T1000 (cell line): Measurements from ENCODE around the gene AMMECR1.
"Not testable (repeated sequence)": the region's sequence is repeated elsewhere in the genome, so short reads cannot be mapped to it uniquely, and the experiment has no call there.

Experiments used
- DNase-seq: peaks from one replicate; lab custom pipeline; 2025; ENCODE audit warnings: mixed read lengths; lab: John Stamatoyannopoulos, UW

The AMMECR1 gene

GRCh38 chrX:110317820-110318663 lies at the start of gene AMMECR1:
TSS of gene AMMECR1 (minus strand) at chrX:110318085. CDS start at chrX:110318071, 14 bp downstream.
- peak; percentile 17 for DNase-seq

GRCh38 chrX:110363244-110363643 lies 45.4 kb upstream of the AMMECR1 start:
- no peak for DNase-seq

GRCh38 chrX:110359273-110359672 lies 41.4 kb upstream of the AMMECR1 start:
- DNase-seq: no peak

- DNase-seq: no peak
Observed at GRCh38 chrX:110358548-110358947, 40.7 kb upstream of the AMMECR1 start, which contains the start of gene RTL9. TSS of gene RTL9 (plus strand) at chrX:110358848. CDS start at chrX:110450618, 91,770 bp downstream.

- DNase-seq: no peak
Observed at GRCh38 chrX:110346681-110347080, 28.8 kb upstream of the AMMECR1 start.

GRCh38 chrX:110341189-110342035 lies 23.5 kb upstream of the AMMECR1 start:
- DNase-seq: no peak

GRCh38 chrX:110338935-110339334 lies 21.1 kb upstream of the AMMECR1 start:
- no peak for DNase-seq

- DNase-seq: not testable (repeated sequence)
Observed at GRCh38 chrX:110333458-110333857, 15.6 kb upstream of the AMMECR1 start.

GRCh38 chrX:110331444-110332030 lies 13.7 kb upstream of the AMMECR1 start:
- DNase-seq: no peak

- not testable (repeated sequence) for DNase-seq
Observed at GRCh38 chrX:110328613-110329012, 10.7 kb upstream of the AMMECR1 start.

- no peak for DNase-seq
Observed at GRCh38 chrX:110327336-110327735, 9.5 kb upstream of the AMMECR1 start.

- DNase-seq: no peak
Observed at GRCh38 chrX:110326712-110327111, 8.8 kb upstream of the AMMECR1 start.

GRCh38 chrX:110322603-110323002 lies 4.7 kb upstream of the AMMECR1 start:
- DNase-seq: no peak

GRCh38 chrX:110321670-110322069 lies 3.8 kb upstream of the AMMECR1 start:
- no peak for DNase-seq

GRCh38 chrX:110321081-110321480 lies 3.2 kb upstream of the AMMECR1 start:
- no peak for DNase-seq

GRCh38 chrX:110320381-110320987 lies 2.6 kb upstream of the AMMECR1 start:
- DNase-seq: no peak

- DNase-seq: no peak
Observed at GRCh38 chrX:110318664-110318968, 731 bp upstream of the AMMECR1 start.

GRCh38 chrX:110317061-110317819 lies 645 bp downstream of the AMMECR1 start:
- DNase-seq: no peak

GRCh38 chrX:110316351-110317060 lies 1.4 kb downstream of the AMMECR1 start:
- no peak for DNase-seq

GRCh38 chrX:110315551-110315950 lies 2.3 kb downstream of the AMMECR1 start:
- DNase-seq: no peak
